ENCODE results near the gene NUPR2. TPM values are rescaled to one million over a fixed set of nuclear protein-coding genes. Genes with fewer than 3 reads are reported as not detected.

Gene NUPR2
- total and polyA plus RNA-seq, 9 of the 15 experiments (the other 6 are each of a cell fraction or from before 2014, with no cell fraction given): not detected

DNA sequence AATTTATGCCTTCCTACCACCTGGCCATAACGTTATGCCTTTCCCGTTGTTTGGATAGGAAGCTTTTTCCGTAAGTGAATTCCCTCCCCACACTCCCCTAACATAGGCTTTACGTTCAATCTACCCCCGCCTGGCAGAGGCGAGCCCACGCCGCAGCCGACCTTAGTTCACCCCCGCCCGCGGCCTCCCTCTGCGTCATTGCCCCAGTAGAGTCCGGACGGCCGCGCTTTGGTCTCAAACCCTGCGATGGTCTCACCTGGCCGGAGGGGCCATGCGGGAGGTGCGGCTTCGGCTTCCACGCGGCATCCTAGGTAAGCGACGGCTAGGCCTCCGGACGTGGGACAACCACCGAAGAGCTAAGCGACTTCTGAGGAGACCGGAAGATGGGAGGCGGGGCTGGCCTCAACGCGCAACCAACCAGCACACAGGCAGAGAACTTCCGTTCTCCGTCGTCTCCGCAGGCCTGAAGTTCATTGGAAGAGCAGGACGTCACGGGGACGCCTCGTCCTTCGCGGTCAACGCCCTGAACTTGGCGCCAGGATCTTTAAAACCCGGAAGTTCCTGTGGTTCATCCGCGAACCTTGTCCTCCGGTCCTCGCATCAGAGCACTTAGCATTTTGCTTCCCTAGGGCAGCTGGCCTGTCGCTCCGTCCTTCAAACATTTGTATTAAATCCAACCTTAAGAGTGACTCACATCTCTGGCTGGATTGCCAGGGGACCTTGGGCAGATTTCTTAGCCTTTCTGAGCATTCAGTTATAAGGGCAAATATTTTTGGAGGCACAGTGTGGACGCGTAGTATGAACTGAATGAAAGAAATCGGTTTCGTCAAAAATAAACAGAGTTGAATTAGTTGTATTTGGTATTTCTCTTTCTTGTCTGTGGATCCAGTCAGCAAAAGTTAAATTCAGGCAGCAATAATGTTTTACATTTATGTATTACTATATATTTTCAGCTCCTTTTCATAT, 9.8 kb downstream of the NUPR2 start, which contains the start of gene CHCHD2 (continued):
- TF ChIP-seq PCBP2 (IDR thresholded peaks at IDR 0.05; ENCODE audit: low read depth, low read length, poor library complexity, severe bottlenecking) (no peak), XRCC5 (IDR thresholded peaks at IDR 0.05; ENCODE audit: low read depth, low read length) (no peak; the same call in 1 of the 2 replicates), CEBPB (tag; IDR thresholded peaks at IDR 0.05) (no peak), ZFX (CRISPR knock-in tag; IDR thresholded peaks at IDR 0.05) (peak; percentile 98), PHF8 (IDR thresholded peaks at IDR 0.05; ENCODE audit: borderline replicate concordance, low read length) (peak; percentile 79), ZKSCAN3 (CRISPR knock-in tag; IDR thresholded peaks at IDR 0.05) (no peak), RBM17 (IDR thresholded peaks at IDR 0.05; ENCODE audit: borderline replicate concordance, low read depth, low read length) (no peak), DLX4 (CRISPR knock-in tag; IDR thresholded peaks at IDR 0.05) (no peak), ZBTB7A (IDR thresholded peaks at IDR 0.05; ENCODE audit: borderline replicate concordance, control insufficient read depth, low read depth, low read length) (no peak; the same call in 1 of the 2 replicates), SMAD1 (IDR thresholded peaks at IDR 0.05; ENCODE audit: low read depth, low read length, partially characterized antibody) (peak; percentile 18), HDAC2 (IDR thresholded peaks at IDR 0.05) (peak; percentile 37), ZNF584 (CRISPR knock-in tag; IDR thresholded peaks at IDR 0.05; ENCODE audit: low read depth) (no peak), ZNF766 (CRISPR knock-in tag; conservative IDR thresholded peaks at IDR 0.05) (no peak), RHOXF2B (CRISPR knock-in tag; conservative IDR thresholded peaks at IDR 0.05) (no peak), MAFF (IDR thresholded peaks at IDR 0.05; ENCODE audit: low read length) (no peak), TFE3 (CRISPR knock-in tag; IDR thresholded peaks at IDR 0.05) (no peak), CHD1 (IDR thresholded peaks at IDR 0.05; ENCODE audit: low read length) (peak; percentile 79), BDP1 (IDR thresholded peaks at IDR 0.05; ENCODE audit: insufficient read depth, insufficient read length) (no peak), MCM3 (IDR thresholded peaks at IDR 0.05) (no peak), MCM5 (IDR thresholded peaks at IDR 0.05; ENCODE audit: low read depth) (no peak), ZNF239 (CRISPR knock-in tag; IDR thresholded peaks at IDR 0.05) (no peak), ZNF224 (CRISPR knock-in tag; IDR thresholded peaks at IDR 0.05) (no peak)
- TF ChIP-seq, protein P1, sequence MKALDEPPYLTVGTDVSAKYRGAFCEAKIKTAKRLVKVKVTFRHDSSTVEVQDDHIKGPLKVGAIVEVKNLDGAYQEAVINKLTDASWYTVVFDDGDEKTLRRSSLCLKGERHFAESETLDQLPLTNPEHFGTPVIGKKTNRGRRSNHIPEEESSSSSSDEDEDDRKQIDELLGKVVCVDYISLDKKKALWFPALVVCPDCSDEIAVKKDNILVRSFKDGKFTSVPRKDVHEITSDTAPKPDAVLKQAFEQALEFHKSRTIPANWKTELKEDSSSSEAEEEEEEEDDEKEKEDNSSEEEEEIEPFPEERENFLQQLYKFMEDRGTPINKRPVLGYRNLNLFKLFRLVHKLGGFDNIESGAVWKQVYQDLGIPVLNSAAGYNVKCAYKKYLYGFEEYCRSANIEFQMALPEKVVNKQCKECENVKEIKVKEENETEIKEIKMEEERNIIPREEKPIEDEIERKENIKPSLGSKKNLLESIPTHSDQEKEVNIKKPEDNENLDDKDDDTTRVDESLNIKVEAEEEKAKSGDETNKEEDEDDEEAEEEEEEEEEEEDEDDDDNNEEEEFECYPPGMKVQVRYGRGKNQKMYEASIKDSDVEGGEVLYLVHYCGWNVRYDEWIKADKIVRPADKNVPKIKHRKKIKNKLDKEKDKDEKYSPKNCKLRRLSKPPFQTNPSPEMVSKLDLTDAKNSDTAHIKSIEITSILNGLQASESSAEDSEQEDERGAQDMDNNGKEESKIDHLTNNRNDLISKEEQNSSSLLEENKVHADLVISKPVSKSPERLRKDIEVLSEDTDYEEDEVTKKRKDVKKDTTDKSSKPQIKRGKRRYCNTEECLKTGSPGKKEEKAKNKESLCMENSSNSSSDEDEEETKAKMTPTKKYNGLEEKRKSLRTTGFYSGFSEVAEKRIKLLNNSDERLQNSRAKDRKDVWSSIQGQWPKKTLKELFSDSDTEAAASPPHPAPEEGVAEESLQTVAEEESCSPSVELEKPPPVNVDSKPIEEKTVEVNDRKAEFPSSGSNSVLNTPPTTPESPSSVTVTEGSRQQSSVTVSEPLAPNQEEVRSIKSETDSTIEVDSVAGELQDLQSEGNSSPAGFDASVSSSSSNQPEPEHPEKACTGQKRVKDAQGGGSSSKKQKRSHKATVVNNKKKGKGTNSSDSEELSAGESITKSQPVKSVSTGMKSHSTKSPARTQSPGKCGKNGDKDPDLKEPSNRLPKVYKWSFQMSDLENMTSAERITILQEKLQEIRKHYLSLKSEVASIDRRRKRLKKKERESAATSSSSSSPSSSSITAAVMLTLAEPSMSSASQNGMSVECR (CRISPR knock-in tag; IDR thresholded peaks at IDR 0.05): peak; percentile 68; the same call in 1 of the 2 replicates
